ENCODE measurements around the gene CHURC1. TPM values are rescaled to one million over a fixed set of nuclear protein-coding genes. Genes with fewer than 3 reads are reported as not detected.

The CHURC1 gene
- total and polyA plus RNA-seq, 11 donors = 51.0 to 106 (median 72.3) TPM

GRCh38 chr14:64919618-64920017, 5.4 kb downstream of the CHURC1 start:
- ATAC-seq = no peak

GRCh38 chr14:64920465-64920864, 6.2 kb downstream of the CHURC1 start:
- Histone ChIP-seq H3K36me3 (peaks cover 0 to 22% (median 18%) of the 10 kb centered on the region in 9 donors), H3K27me3 (no peaks in the 10 kb centered on the region), H3K4me1 (peaks cover 0 to 41% (median 25%) of the 10 kb centered on the region in 12 donors), H3K9me3 (no peaks in the 10 kb centered on the region), H3K4me3 (no peak overlapping the region), H3K27ac (peak overlapping the region in 1 of 12 donors; percentile 2)
- ATAC-seq (peak in 1 of 4 donors; percentile 24), DNase-seq (no peak)
- WGBS, 4 donors = 52 to 88% (median 76%) methylated on average over 2 of the region's 2 CpGs
- intact Hi-C loops (cut with DNase I) = no loop called here
- TF ChIP-seq POLR2A (IDR thresholded peaks at IDR 0.05) (no peak), CTCF (IDR thresholded peaks at IDR 0.05) (no peak)

More at GRCh38 chr14:64919618-64920017, 5.4 kb downstream of the CHURC1 start:
- Histone ChIP-seq H3K9me3 (no peaks in the 10 kb centered on the region), H3K4me3 (no peak overlapping the region), H3K4me1 (peaks cover 0 to 47% (median 31%) of the 10 kb centered on the region in 12 donors), H3K27me3 (no peaks in the 10 kb centered on the region), H3K27ac (peak overlapping the region in 2 of 12 donors; percentile 8 to 14), H3K36me3 (peaks cover 0 to 14% (median 9%) of the 10 kb centered on the region in 9 donors)
- no peak for DNase-seq
- TF ChIP-seq POLR2A (IDR thresholded peaks at IDR 0.05) (no peak), CTCF (IDR thresholded peaks at IDR 0.05) (no peak)
- 79 to 96% (median 92%) methylated on average over 5 of the region's 5 CpGs for WGBS, 4 donors
- intact Hi-C loops (cut with DNase I) = loop anchor here in 3 of 10 donors (10.0 kb wide), 1 partner anchor 65 kb away; the partner anchor contains the start of gene FNTB (in 3 of the 3)

- 85 to 91% (median 89%) methylated on average over 3 of the region's 3 CpGs for WGBS, 4 donors
Observed at GRCh38 chr14:64923015-64923414, 8.8 kb downstream of the CHURC1 start.

More at GRCh38 chr14:64923015-64923414, 8.8 kb downstream of the CHURC1 start:
- H3K27me3 ChIP-seq = no peaks in the 10 kb centered on the region
- peaks cover 0 to 47% (median 41%) of the 10 kb centered on the region in 9 donors for H3K36me3 ChIP-seq
- intact Hi-C loops (cut with DNase I) = no loop called here
- peaks cover 0 to 36% (median 12%) of the 10 kb centered on the region in 12 donors for H3K4me1 ChIP-seq
- TF ChIP-seq CTCF (IDR thresholded peaks at IDR 0.05) (no peak), POLR2A (IDR thresholded peaks at IDR 0.05) (no peak)
- no peak for DNase-seq
- no peaks in the 10 kb centered on the region for H3K9me3 ChIP-seq
- H3K27ac ChIP-seq = no peak overlapping the region
- no peak overlapping the region for H3K4me3 ChIP-seq
- no peak for ATAC-seq
